Measurements from ENCODE around the gene UCK2. TPM values are rescaled to one million over a fixed set of nuclear protein-coding genes. Genes with fewer than 3 reads are reported as not detected.

UCK2 gene
- total and polyA plus RNA-seq, 2 experiments from 2014 or later, result 101 to 149 TPM

GRCh38 chr1:165954940-165955339 lies 127.5 kb downstream of the UCK2 start:
- Histone ChIP-seq H3K36me3 (ENCODE audit: insufficient read depth) (no peaks in the 10 kb centered on the region), H4K20me1 (replicated peaks; ENCODE audit: insufficient read depth) (no peaks in the 10 kb centered on the region), H3K9me2 (ENCODE audit: insufficient read depth) (no peaks in the 10 kb centered on the region; the same call in 1 of the 2 replicates), H3F3A (replicated peaks; ENCODE audit: low read depth) (no peaks in the 10 kb centered on the region), H2AFZ (no peak overlapping the region), H3K27ac (ENCODE audit: low read depth) (no peak overlapping the region), H3K4me3 (no peak overlapping the region), H3K4me1 (ENCODE audit: insufficient read depth) (no peaks in the 10 kb centered on the region), H3K4me2 (no peak overlapping the region), H3K27me3 (ENCODE audit: insufficient read depth) (no peaks in the 10 kb centered on the region), H3K79me2 (replicated peaks; ENCODE audit: insufficient read depth) (no peaks in the 10 kb centered on the region)
- no peak overlapping the region for H3K27ac Mint-ChIP-seq
- H3K9me3 Mint-ChIP-seq, result no peaks in the 10 kb centered on the region
- ATAC-seq (no peak), DNase-seq (ENCODE audit: low spot score) (no peak)
- no peaks in the 10 kb centered on the region for H3K36me3 Mint-ChIP-seq (ENCODE audit: low read depth)
- H3K4me1 Mint-ChIP-seq, result no peaks in the 10 kb centered on the region
- H3K4me3 Mint-ChIP-seq, result no peak overlapping the region
- H3K27me3 Mint-ChIP-seq (ENCODE audit: insufficient read depth, low read depth, poor library complexity), result peaks cover 1% of the 10 kb centered on the region
- no peak for TF ChIP-seq ZNF331 (CRISPR knock-in tag; IDR thresholded peaks at IDR 0.05; ENCODE audit: low read depth)
- no peak for TF ChIP-seq CREB1 (CRISPR knock-in tag; IDR thresholded peaks at IDR 0.05; ENCODE audit: low read depth)
- TF ChIP-seq EZH2phosphoT487 (IDR thresholded peaks at IDR 0.05; ENCODE audit: unreplicated experiment), result no peak
- TF ChIP-seq STAT1 (IDR thresholded peaks at IDR 0.05; ENCODE audit: unreplicated experiment), result no peak
- no peak for TF ChIP-seq NANOG (IDR thresholded peaks at IDR 0.05; ENCODE audit: borderline replicate concordance)
- no peak for TF ChIP-seq CTCF (conservative IDR thresholded peaks at IDR 0.05; ENCODE audit: low read depth in 2 of 2)
- TF ChIP-seq ZNF462 (CRISPR knock-in tag; IDR thresholded peaks at IDR 0.05), result no peak
- TF ChIP-seq REST (IDR thresholded peaks at IDR 0.05; ENCODE audit: unreplicated experiment), result no peak
- TF ChIP-seq POLR2AphosphoS5 (IDR thresholded peaks at IDR 0.05; ENCODE audit: low read depth), result no peak
- TF ChIP-seq ETS1 (IDR thresholded peaks at IDR 0.05), result no peak
- TF ChIP-seq EZH2 (IDR thresholded peaks at IDR 0.05; ENCODE audit: low read depth, unreplicated experiment), result no peak
- no peak for TF ChIP-seq ZNF114 (CRISPR knock-in tag; IDR thresholded peaks at IDR 0.05)
- no peak for TF ChIP-seq JUNB (IDR thresholded peaks at IDR 0.05; ENCODE audit: unreplicated experiment)
